Stimulated activated CD8-positive, alpha-beta memory T cell treated with anti-CD3 and anti-CD28 coated beads, Interleukin-15, amount 100 ng/mL, for 24 hours (primary cell): ENCODE data around the gene HS6ST3.

ENCODE experiments used
- DNase-seq: peaks from one replicate; pipeline ENCODE4 v3.0.0-alpha.2; 2020; ENCODE audit warnings: low read depth

The HS6ST3 gene

DNA sequence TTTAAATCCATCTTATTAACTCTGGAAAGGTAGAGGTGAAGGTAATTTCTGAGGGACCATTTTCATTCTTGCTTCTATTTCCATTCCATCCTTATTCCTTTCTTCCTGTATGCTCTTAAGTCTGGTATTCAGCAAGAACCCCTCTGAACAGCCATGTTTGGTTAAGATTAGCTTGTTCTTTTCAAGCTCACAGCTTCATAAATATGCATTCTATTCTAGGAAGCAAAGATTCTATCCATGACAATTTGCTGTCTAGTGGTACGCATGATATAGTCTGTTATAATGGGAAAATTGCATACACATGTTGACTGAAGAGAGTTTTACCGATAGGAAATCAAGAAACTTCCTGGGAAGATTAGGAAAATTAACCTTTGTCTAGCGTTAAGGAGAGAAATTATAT is 218.7 kb downstream of the HS6ST3 start:
- DNase-seq, result no peak

DNA sequence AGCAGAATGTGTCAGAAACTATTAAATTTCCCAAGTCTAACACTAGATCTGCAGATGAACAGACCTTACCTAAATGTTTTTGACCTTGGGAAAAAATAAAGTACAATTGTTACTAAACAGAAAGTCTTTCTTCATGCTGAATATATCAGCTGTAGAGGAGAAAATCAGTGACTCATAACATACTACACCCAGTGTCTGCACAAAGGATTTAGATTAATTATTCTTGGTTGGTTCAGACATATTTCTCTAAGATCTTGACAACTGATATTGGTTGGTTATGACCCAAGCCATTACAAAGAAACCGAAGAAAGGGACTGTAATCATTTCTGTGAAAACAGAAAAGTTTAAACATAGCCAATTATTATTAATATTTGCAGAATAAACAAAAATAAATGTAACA is 225.1 kb downstream of the HS6ST3 start:
- DNase-seq, result no peak

DNA sequence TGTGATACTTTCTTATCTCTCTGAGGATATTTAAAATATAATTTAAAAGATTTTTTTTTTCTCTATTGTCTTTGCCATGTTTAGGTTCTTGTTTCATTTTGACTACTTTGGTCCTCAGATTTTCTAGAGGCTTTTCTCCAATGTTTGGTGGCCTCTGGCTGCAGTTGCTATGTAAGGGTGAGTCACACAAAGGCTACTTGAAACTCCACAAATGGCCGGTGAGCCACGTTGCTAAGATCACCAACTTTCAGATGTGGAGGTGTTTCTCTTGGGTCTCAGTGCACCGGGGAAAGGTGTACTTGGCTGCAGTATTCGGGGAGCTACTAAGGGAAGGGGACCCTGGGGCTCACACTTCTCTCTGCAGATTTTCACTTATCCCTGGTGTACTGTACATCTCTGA is 248.1 kb downstream of the HS6ST3 start:
- DNase-seq, result no peak

DNA sequence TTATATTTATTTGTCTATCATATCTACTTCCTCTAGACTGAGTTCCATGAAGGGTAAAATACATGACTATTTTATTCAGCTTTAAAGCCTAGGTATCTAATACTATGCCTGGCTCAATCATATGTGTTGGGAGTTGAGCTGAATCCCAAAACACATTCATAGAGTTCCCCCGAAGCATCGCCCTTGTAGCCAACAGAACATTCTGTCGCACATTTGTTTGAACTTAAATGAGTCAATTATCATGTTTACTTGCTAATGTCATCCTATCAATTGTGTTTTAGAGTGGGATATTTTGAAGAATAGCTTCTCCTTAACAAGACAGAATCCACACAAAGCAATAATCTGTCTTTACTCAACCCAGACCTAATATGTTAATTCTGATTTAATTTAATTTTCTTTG is 252.4 kb downstream of the HS6ST3 start:
- DNase-seq, result no peak

DNA sequence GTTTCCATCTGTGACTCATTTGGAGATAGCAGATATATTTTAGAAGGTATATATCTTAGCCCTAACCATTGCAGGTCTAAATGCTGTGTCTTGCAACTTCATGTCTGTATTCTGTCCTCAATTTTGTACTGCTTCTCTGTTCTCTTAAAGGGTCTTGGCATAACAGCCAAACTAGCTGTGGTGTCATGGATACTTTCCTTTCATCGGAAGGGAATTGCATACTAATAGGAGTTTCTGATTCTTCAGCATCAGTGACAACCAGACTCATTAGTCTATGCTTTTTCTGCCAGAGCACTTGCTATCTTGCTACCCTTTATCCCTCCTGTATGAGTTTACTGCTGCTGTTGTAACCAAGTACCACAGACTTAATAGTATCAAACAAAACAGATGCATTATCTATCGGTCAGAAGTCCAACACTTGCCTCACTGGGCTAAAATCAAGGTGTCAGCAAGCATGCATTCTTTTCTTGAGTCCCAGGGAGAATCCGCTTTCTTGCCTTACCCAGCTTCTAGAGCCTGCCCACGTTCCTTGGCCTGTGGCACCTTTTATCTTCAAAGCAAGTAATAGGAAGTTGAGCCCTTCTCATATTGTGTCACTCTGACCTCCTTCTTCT is 253.1 kb downstream of the HS6ST3 start:
- DNase-seq, result no peak

DNA sequence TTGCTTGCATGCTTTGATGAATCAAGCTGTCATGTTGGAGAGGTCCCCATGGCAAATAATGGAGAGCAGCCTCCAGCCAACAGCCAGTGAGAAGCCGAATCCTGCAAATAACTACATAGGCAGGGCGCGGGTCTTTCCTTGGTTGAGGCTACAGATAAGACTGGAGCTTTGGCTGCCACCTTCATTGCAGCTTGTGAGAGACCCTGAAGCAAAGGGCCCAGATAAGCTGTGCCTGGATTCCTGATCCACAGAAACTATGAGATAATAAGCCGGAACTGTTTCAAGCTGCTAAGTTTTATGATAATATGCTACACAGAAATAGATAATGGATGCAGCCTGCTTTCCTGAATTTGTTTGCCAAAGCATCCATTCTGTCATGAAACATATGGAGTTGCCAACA is 257.0 kb downstream of the HS6ST3 start:
- no peak for DNase-seq

DNA sequence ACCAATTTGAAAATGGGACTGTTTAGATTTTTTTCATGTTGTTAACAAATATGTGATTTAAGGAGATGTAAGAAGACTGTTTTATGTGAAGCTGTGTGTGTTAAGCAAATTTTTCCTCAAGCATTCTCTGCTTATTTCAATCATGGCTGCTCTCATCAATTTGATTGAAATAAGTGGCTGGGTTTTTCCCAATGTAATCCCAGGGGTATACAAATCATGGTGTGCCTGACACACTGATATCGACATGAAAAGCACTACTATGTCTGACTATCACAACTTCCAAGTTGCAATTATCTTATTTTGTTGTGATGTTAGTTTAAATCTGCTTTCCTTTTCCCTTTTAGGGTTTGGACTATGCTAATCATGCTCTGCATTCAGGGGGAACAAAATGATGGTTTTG is 283.7 kb downstream of the HS6ST3 start:
- DNase-seq, result no peak

DNA sequence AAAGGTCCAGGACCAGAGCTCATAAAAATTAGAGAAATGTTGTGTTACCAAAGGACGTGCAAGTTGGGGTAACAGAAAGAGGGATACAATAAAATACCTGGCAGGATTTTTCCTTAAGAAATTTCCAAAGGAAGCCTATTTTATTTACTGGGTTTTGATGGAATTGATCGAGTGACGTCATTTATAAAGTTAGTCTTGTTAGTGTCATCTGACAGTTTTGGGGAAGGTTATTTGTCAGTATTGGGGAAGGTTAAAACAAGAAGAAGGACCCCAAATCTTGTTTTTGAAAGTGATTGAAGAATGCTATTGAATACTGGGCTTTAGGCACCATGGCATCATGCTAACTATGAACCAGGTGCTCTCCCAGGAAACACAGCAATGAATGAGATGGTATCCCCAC is 287.9 kb downstream of the HS6ST3 start:
- DNase-seq, result no peak

DNA sequence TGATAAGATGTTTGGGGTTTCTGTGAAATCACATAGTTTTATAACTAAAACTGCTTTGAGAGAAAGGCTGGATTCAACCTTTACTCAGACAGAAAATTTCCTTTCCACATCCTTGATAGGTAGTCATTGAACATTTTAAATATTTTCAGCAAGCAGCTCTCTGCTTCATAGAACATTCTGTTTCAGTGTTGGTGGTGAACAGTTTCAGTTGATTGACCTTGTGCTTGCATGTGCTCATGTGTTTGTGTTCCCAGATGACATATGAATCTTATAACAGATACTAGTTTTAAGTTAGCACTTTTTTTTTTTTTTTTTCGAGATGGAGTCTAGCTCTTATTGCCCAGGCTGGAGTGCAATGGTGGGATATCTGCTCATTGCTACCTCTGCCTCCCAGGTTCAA is 290.1 kb downstream of the HS6ST3 start:
- no peak for DNase-seq

DNA sequence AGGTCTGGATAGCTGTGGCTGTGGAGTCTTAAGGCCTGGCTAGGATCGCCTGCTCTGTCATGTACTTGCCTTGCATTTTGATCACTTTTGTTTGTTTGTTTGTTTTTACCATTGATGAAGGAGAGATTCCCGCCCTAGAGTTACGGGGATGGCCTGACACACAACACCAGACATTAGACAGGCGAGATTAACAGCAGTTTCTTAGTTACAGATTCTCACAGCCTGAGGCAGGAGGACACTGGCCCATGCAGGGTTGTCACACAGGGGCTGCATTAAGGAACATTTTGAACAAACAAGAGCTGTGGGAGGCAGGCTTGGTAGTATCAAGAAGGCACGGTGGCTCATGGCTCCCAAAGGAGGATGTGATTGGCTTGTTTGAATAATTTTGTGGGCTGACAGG is 291.8 kb downstream of the HS6ST3 start:
- DNase-seq, result no peak

DNA sequence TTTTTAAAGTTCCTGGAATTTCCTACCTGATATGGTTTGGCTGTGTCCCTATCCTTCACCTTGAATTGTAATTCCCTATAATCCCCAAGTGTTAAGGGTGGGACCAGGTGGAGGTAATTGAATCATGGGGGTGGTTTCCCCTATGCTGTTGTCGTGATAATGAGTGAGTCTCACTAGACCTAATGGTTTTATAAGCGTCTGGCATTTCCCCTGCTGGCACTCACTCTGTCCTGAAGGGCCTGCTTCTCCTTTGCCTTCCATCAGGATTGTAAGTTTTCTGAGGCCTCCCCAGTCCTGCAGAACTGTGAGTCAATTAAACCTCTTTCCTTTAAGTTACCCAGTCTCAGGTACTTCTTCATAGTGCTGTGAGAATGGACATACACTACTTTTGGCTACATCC is 298.7 kb downstream of the HS6ST3 start:
- no peak for DNase-seq

DNA sequence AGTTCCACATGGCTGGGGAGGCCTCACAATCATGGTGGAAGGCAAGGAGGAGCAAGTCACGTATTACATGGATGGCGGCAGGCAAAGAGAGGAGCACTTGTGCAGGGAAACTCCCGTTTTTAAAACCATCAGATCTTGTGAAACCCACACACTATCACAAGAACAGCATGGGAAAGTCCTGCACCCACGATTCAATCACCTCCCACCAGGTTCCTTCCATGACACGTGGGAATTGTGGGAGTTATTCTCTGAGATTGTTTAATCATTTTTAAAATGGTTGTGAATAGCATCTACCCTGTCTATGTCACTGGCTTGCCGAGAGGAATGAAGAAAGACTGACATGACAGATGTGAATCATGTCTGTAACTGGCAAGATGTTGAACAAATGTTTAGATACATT is 301.7 kb downstream of the HS6ST3 start:
- no peak for DNase-seq

DNA sequence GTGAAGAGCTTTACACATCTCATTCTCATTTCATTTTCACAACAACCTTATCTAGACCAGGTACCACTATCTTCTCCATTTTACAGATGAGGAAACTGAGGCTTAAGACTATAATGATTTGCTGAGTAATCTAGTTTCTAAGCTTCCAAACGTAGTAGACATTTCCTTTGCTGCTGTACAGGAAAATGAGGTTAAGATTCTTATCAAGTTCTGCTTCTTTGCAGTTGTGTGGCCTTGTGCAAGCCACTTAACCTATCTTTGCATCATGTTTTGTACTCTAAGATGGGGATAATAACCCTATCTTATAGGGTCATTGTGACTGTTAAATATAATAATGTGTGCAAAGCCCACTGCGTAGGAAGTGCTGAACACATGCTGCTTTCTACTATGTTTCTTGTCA is 307.9 kb downstream of the HS6ST3 start:
- no peak for DNase-seq

DNA sequence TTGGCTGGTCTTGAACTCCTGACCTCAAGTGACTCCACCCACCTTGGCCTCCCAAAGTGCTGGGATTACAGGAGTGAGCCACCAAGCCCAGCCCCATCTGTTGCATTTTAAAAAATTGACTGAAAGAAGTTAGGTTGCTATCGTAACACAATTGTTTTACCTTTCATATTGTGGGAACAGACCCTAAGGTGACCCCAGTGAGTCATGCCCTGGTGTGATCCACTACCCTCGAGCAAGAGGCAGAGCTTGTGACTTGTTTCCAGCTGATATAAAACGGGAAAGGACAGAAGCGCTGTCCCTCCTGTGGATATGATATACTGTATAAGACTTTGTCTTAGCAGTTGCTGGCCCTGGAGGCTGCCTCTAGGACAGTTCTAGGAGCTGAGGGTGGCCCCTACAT is 308.6 kb downstream of the HS6ST3 start:
- DNase-seq, result no peak

DNA sequence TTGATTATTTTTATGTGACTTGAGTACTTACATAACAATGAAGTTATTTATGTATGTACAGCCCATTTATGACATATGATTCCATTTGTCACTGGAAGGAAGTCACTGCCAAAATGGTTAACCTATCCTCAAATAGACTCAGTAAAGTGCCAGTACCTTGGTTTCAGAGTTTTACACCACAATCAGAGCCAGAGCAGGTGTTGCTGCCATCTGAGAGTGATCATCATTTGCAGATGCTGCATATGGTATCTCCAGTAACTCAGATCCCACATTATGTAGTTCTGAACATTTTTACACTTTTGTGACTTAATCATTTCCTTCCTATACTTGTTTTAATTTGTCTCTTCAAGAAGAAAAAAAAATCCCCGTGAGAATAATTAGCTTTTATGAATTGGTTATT is 313.3 kb downstream of the HS6ST3 start:
- DNase-seq, result no peak

DNA sequence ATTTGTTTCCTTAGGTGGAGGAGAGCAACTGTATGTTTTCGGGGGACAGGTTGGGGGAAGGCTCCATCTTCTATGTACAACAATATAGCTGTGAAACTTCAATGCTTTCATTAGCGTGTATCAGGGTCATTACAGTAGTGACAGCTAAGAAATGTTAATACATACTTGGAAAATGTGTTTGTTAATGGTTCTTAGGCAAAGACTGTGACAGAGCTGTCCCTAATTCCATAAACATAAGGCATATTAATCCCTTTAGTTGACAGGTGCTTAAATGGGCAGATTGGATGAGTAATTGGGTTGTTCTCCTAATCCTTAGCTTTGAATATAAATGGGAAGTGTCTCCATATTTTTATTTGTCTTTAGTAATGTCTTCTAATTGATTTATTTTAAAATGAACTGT is 313.7 kb downstream of the HS6ST3 start:
- DNase-seq, result no peak

DNA sequence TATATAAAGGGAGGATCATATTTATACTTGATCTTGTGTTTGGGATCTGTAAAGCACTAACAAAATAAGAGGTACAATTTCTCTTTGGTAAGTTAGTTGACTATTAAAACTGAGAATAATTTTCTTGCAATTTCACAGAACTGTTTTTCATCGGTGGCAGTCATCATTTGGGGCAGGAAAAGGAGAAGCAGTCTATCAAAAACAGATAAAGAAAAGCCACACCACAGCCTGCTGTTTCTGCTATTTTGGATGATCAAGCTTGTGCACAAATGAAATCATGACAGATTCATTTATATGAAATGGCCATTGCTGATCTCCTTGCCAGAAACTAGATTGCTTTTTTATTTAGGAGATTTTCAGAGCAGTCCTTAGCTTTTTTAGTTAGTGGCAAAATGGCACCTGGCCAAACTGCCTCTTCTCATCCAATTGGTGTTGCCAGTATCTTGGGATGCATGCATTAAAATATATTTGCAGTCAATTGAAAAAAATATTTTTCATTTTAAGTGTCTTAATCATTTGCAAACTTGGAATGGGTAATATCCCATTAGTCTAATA is 326.0 kb downstream of the HS6ST3 start:
- no peak for DNase-seq

DNA sequence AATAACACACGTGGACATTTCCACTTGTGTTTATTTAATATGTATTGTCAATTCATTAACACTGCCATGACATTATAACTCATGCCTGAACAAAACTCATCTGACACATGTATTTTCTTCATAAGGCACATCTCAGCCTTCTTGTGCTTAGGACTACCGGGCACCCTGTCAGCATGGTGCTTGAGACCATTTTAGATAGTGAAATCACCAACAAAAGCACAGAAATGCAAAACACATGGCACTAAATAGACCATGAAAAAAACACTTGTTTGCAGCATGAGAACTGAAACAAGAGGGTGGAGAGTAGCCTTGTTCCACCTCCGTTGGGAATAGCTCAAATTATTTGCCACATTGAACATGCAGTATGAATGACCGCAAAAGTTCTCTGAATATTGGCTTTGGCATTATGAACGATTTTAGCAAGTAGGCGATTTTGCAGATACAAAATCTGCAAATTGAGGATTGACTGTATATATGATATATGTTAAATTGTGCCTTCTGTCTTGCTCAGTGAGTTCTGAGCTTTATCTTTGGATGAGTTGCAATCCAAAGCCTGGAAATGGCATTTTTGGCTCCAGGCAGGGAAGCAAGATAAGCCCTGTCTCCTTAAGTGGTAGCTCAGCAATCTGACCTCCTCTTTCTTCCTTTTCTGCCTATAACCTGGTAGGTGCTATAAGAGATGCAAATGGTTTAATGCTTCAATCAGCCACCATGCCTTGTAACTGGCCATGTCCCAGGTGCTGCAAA is 328.2 kb downstream of the HS6ST3 start:
- no peak for DNase-seq

DNA sequence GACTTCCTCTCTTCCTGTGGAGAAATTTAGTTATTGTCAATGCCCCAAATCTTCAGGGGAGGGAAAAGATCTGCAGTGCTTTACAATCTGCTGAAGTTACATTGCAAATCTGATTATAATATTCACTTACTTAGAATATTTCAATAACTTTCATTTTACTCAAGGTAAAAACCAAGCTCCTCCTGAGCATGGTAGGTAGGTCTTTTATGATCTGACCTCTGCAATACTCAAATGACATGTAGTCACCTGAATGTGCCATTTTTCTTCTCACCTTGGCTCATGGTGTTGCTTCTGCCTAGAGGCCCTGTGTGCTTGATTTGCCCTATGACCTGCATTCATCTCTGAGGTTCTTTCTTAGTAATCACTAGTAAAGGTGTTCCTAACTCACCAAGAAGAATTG is 331.4 kb downstream of the HS6ST3 start:
- DNase-seq, result no peak

DNA sequence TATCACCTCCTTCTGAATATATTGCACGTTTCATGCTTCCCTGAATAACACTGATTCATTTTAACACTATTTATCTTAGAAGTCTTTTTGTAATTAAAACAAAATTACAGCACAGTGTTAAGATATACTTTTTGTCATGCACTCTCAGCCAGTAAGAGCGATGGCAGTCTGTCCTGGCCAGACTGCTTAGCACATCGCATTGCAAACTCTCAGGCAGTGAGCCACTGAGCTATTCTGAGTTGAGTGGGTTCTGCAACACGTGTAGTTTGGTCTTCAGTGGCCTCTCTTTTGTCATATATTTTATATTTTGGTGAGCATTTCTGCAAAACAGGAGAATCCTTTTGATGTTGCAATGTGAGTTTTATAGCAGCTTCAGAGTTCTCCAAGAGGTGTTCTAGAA is 332.1 kb downstream of the HS6ST3 start:
- DNase-seq, result no peak

DNA sequence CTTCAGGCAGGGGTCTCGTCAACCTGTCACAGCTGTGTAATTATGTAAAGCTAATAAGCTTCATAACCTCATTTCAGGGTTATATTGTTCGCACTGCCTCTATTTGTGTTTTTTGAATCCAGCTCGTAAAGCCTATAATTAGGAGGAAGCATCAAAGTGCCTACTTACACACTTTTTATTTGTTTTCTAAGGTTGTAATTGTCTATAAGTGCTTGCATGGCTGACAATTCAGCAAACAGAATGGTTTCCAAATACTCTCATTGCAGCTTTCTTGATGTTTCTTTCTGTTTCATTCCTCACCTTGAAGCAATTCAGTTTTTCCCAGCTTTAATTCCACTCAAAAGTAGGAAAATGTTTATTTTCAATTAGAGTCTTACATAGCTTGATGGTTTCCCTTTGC is 336.3 kb downstream of the HS6ST3 start:
- DNase-seq, result no peak

DNA sequence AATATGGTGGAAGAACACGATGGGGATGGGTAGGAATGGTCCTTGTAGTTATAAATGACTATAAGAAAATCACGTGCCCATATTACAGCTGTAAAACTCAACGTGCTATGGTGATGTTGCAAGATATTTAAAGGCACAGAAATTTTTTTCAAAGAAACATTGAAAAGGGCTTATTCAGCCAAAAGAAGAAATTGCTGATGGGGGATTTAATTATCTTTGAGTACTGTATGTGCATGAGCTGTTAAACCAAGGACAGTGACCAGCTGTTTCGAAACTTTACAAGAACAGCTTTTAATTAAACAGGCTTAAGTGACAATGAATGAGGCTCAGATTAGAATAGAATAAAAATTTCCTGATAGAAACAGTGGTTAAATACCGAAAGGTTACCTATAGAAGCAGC is 339.0 kb downstream of the HS6ST3 start:
- no peak for DNase-seq

DNA sequence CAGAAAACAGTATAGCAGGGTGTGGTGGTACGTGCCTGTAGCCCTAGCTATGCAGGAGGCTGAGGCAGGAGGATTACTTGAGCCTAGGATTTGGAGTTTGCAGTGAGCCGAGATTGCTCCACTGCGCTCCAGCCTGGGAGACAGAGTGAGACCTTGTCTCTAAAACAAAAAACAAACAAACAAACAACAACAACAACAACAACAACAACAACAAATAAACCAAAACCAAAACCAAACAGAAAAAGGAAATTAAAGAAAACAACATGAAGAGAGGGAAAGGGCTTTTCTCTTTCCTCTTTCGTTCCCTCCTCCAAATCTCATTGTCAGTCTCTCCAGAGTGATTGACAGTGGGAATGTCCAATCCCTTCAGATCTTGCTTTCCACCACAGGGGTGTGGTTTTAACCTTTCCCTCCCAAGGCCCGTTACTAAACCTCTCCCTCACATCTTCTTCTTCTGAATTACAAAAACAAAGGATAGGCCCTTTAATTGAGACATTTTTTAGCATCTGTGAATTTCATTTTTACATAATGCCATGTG is 341.2 kb downstream of the HS6ST3 start:
- no peak for DNase-seq

DNA sequence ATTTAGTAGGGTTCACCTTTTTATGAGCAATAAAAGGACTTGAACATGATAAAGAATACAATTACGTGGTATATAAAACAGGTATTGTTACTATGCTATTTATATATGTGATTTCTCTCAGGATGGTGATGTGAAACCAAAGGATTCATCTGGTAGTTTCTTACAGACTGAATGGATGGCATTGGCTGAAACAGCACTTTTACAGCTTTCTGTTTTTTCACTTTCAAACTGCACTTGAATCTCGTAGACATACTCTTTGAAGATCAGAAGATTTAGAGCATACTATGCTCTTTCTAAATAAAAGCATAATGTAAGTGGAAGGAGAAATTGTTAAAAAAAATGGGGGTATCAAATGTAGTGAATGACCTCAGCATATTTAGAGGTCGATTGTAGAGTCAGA is 354.8 kb downstream of the HS6ST3 start:
- no peak for DNase-seq
